ENCODE data around the gene RPS6KB2. TPM values are rescaled to one million over a fixed set of nuclear protein-coding genes. Genes with fewer than 3 reads are reported as not detected.
"Not testable (repeated sequence)": the region's sequence is repeated elsewhere in the genome, so short reads cannot be mapped to it uniquely, and the experiment has no call there.

The RPS6KB2 gene
- total RNA-seq, 1 experiment from 2014 or later = 54.1 TPM

DNA sequence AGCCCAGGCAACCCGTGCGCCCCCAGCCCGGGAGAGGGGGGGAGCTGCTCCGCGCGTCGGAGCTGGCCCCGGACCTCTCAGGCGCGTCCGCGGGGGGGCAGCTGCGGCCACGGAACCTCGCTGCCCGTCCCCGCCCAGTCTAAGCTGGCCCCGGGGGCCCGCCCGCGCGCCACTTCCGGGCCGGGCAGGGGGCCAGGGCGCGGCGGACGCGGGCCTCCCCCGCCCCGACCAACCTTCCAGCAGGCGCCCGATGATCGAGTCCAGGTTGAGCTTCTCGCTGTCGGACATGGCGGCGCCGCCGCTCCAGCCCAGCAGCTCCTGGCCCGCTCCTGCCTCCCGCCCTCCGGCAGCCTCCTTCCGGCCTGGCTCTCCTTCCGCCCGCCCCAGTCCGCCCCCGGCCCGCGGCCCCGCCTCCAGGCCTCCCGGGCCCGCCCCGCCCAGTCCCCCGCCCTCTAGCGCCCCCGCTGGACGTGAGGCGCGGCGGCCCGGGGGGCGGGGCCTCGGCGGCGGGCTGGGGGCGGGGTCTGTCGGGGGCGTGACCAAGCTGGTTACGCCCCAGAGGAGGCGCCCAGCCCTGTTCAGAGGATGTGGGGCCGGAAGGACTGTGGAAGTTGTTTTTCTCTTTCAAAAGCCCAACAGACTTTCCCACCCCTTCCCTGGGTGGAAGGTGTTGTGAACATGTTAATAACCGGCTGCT is 26.7 kb upstream of the RPS6KB2 start, which contains the start of gene PPP1CA (continued):
- TF ChIP-seq POLR2AphosphoS5 (IDR thresholded peaks at IDR 0.05; ENCODE audit: low read depth, low read length) = peak; percentile 90
- peak; percentile 34 for TF ChIP-seq YY1 (IDR thresholded peaks at IDR 0.05; ENCODE audit: extremely low read depth, insufficient replicate concordance, low read depth, low read length)
- TF ChIP-seq SRF (IDR thresholded peaks at IDR 0.05; ENCODE audit: low read depth) = no peak
- TF ChIP-seq SIN3A (IDR thresholded peaks at IDR 0.05; ENCODE audit: low read depth) = no peak

DNA sequence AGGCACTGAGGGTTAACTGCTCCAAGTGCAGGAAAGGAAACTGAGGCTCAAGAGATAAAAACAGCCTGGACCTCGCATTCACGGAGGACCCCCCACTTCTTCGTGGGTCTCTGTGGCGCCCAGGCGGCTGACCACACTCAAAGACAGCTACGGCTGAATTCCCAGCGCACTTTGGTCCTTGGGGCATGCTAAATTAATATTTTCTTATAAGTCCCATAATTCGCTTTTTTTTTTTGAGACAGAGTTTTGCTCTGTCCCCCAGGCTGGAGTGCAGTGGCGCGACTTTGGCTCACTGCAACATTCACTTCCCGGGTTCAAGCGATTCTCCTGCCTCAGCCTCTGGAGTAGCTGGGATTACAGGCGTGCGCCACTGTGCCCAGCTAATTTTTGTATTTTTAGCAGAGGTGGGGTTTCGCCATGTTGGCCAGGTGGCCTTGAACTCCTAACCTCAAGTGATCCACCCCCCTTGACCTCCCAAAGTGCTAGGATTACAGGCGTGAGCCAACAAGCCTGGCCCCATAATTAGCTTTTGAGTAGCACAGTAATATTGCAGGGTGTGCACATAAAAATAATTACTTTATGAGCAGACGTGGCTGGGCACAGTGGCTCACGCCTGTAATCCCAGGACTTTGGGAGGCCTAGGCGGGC is 26.0 kb upstream of the RPS6KB2 start:
- H4K20me1 ChIP-seq (ENCODE audit: insufficient read depth); H3K9me2 ChIP-seq (ENCODE audit: insufficient read depth); H2AFZ ChIP-seq (ENCODE audit: low read depth, low read length, poor library complexity, severe bottlenecking); H3K27me3 ChIP-seq (ENCODE audit: insufficient read depth, low read length); DNase-seq (ENCODE audit: low read depth, low spot score); ATAC-seq; H3K9me3 ChIP-seq (ENCODE audit: control insufficient read depth in 1 of 2, insufficient read depth in 1 of 2, low read depth in 1 of 2, low read length in 2 of 2): not testable (repeated sequence)
- peak overlapping the region; percentile 55 for H3K9ac ChIP-seq (ENCODE audit: low read length)
- peaks cover 9 to 18% of the 10 kb centered on the region in 2 experiments for H3K4me1 ChIP-seq (ENCODE audit: control insufficient read depth in 1 of 2, insufficient read depth in 2 of 2, low read length in 2 of 2)
- POLR2A ChIA-PET = interaction anchor here (0.5 to 1.8 kb wide), 5 partner anchors 10 to 80 kb away, joined by 3 to 8 read pairs (median 5); partner anchors contain the start of genes POLD4 and RAD9A
- TSS peak; percentile 95 for BruUV-seq (replicated peaks)
- peak overlapping the region; percentile 69 for H3K27ac ChIP-seq (ENCODE audit: low read depth, low read length)
- peak overlapping the region; percentile 23 to 48 for H3K4me3 ChIP-seq (replicated peaks in 1 of 2; ENCODE audit: low read depth in 1 of 2, low read length in 2 of 2)
- peaks cover 9 to 21% of the 10 kb centered on the region in 2 experiments; a peak in 3 of 4 replicates for H3K36me3 ChIP-seq (ENCODE audit: control insufficient read depth in 1 of 2, insufficient read depth in 2 of 2, low read length in 2 of 2)
- intact Hi-C loops (cut with micrococcal nuclease) = loop anchor here (1.0 to 2.0 kb wide), 2 partner anchors 45 to 66 kb away; partner anchors contain the start of gene TMEM134
- CTCF ChIA-PET = interaction anchor here (0.6 to 2.1 kb wide), 19 partner anchors 10 to 553 kb away, joined by 3 to 17 read pairs (median 5); partner anchors contain the start of genes AIP, NUDT8, PITPNM1 and POLD4
- peaks cover 24% of the 10 kb centered on the region for H3K79me2 ChIP-seq (ENCODE audit: insufficient read depth, low read length)
- peak overlapping the region; percentile 89 for H3K4me2 ChIP-seq (ENCODE audit: low read length)
- RAD21 ChIA-PET (ENCODE audit: low non-redundant PET in 1 of 2, low total read pairs in 2 of 2, uncharacterized antibody in 2 of 2, unreplicated experiment in 2 of 2) = interaction anchor here (1.0 to 1.7 kb wide), 4 partner anchors 13 to 81 kb away, joined by 4 to 6 read pairs (median 4); partner anchors contain the start of genes AIP (in 1 of the 2) and TMEM134 (in 1 of the 2)

GRCh38 chr11:67403085-67403484 is 25.2 kb upstream of the RPS6KB2 start:
- H3K27ac ChIP-seq (ENCODE audit: low read depth, low read length); H3K4me2 ChIP-seq (ENCODE audit: low read length); H3K4me3 ChIP-seq (replicated peaks in 1 of 2; ENCODE audit: low read depth in 1 of 2, low read length in 2 of 2); H3K9me2 ChIP-seq (ENCODE audit: insufficient read depth); H3K9me3 ChIP-seq (ENCODE audit: control insufficient read depth in 1 of 2, insufficient read depth in 1 of 2, low read depth in 1 of 2, low read length in 2 of 2); RAD21 ChIA-PET (ENCODE audit: low non-redundant PET in 1 of 2, low total read pairs in 2 of 2, uncharacterized antibody in 2 of 2, unreplicated experiment in 2 of 2); BruUV-seq (replicated peaks); DNase-seq (ENCODE audit: low read depth, low spot score); ATAC-seq; POLR2A ChIA-PET; H2AFZ ChIP-seq (ENCODE audit: low read depth, low read length, poor library complexity, severe bottlenecking); H3K9ac ChIP-seq (ENCODE audit: low read length); H4K20me1 ChIP-seq (ENCODE audit: insufficient read depth); H3K27me3 ChIP-seq (ENCODE audit: insufficient read depth, low read length): not testable (repeated sequence)
- peaks cover 24% of the 10 kb centered on the region for H3K79me2 ChIP-seq (ENCODE audit: insufficient read depth, low read length)
- intact Hi-C loops (cut with micrococcal nuclease) = loop anchor here (2.0 kb wide), 1 partner anchor 66 kb away; the partner anchor contains the start of gene TMEM134
- CTCF ChIA-PET = interaction anchor here (2.0 kb wide), 1 partner anchor 51 kb away, joined by 9 read pairs; the partner anchor contains the start of gene POLD4
- H3K4me1 ChIP-seq (ENCODE audit: control insufficient read depth in 1 of 2, insufficient read depth in 2 of 2, low read length in 2 of 2) = peaks cover 9 to 18% of the 10 kb centered on the region in 2 experiments
- peaks cover 2 to 13% of the 10 kb centered on the region in 2 experiments; a peak in 3 of 4 replicates for H3K36me3 ChIP-seq (ENCODE audit: control insufficient read depth in 1 of 2, insufficient read depth in 2 of 2, low read length in 2 of 2)
